Measurements from ENCODE around the gene RAD51B. TPM values are rescaled to one million over a fixed set of nuclear protein-coding genes. Genes with fewer than 3 reads are reported as not detected.

RAD51B gene
- total RNA-seq, 2 donors from 2014 or later = 22.8 to 33.8 TPM

- Histone ChIP-seq H3K4me3 (ENCODE audit: low read length) (no peak overlapping the region), H3K36me3 (ENCODE audit: control insufficient read depth, insufficient read depth, low read length) (no peaks in the 10 kb centered on the region), H3K27me3 (ENCODE audit: control insufficient read depth, insufficient read depth, low read length, poor library complexity, severe bottlenecking) (no peaks in the 10 kb centered on the region), H3K9me3 (ENCODE audit: control insufficient read depth, low read length) (no peaks in the 10 kb centered on the region), H3K9ac (ENCODE audit: extremely low read depth, low read length, poor library complexity, severe bottlenecking) (no peak overlapping the region), H3K4me1 (ENCODE audit: control insufficient read depth, insufficient read depth, low read length) (peaks cover 3% of the 10 kb centered on the region), H3K27ac (ENCODE audit: low read depth, low read length) (no peak overlapping the region)
- Mint-ChIP-seq H3K4me3 (no peak overlapping the region), H3K27me3 (ENCODE audit: insufficient read depth) (no peaks in the 10 kb centered on the region), H3K36me3 (ENCODE audit: low read depth) (no peaks in the 10 kb centered on the region), H3K27ac (no peak overlapping the region), H3K4me1 (peaks cover 21% of the 10 kb centered on the region), H3K9me3 (no peaks in the 10 kb centered on the region)
- WGBS, 2 experiments (ENCODE audit: insufficient coverage in 1 of 2, insufficient read length in 1 of 2) = 96 to 97% methylated on average over 4 to 8 of the region's 8 CpGs
- DNase-seq = no peak
- no peak for TF ChIP-seq CTCF (conservative IDR thresholded peaks at IDR 0.05)
These were observed 560.1 kb downstream of the RAD51B start for GRCh38 chr14:68379510-68380328.

- no peak for TF ChIP-seq CTCF (conservative IDR thresholded peaks at IDR 0.05)
- H3K27ac Mint-ChIP-seq = no peak overlapping the region
- Histone ChIP-seq H3K9me3 (ENCODE audit: control insufficient read depth, low read length) (no peaks in the 10 kb centered on the region), H3K27ac (ENCODE audit: low read depth, low read length) (no peak overlapping the region), H3K4me1 (ENCODE audit: control insufficient read depth, insufficient read depth, low read length) (peaks cover 3% of the 10 kb centered on the region), H3K36me3 (ENCODE audit: control insufficient read depth, insufficient read depth, low read length) (no peaks in the 10 kb centered on the region), H3K27me3 (ENCODE audit: control insufficient read depth, insufficient read depth, low read length, poor library complexity, severe bottlenecking) (no peaks in the 10 kb centered on the region), H3K4me3 (ENCODE audit: low read length) (no peak overlapping the region), H3K9ac (ENCODE audit: extremely low read depth, low read length, poor library complexity, severe bottlenecking) (no peak overlapping the region)
- no peaks in the 10 kb centered on the region for H3K27me3 Mint-ChIP-seq (ENCODE audit: insufficient read depth)
- no peaks in the 10 kb centered on the region for H3K9me3 Mint-ChIP-seq
- H3K36me3 Mint-ChIP-seq (ENCODE audit: low read depth) = no peaks in the 10 kb centered on the region
- no peak for DNase-seq
- peaks cover 14% of the 10 kb centered on the region for H3K4me1 Mint-ChIP-seq
- WGBS, 2 experiments (ENCODE audit: insufficient coverage in 1 of 2, insufficient read length in 1 of 2) = 88% methylated on average over 1 of the region's 1 CpG; no CpG with 5 or more reads in 1 of the 2 experiments
- H3K4me3 Mint-ChIP-seq = no peak overlapping the region
These were observed 560.8 kb downstream of the RAD51B start for GRCh38 chr14:68380329-68380741.

GRCh38 chr14:68384335-68384734 lies 564.8 kb downstream of the RAD51B start:
- Histone ChIP-seq H3K36me3 (ENCODE audit: control insufficient read depth, insufficient read depth, low read length) (no peaks in the 10 kb centered on the region), H3K9ac (ENCODE audit: extremely low read depth, low read length, poor library complexity, severe bottlenecking) (no peak overlapping the region), H3K9me3 (ENCODE audit: control insufficient read depth, low read length) (no peaks in the 10 kb centered on the region), H3K4me1 (ENCODE audit: control insufficient read depth, insufficient read depth, low read length) (peaks cover 3% of the 10 kb centered on the region), H3K27me3 (ENCODE audit: control insufficient read depth, insufficient read depth, low read length, poor library complexity, severe bottlenecking) (no peaks in the 10 kb centered on the region), H3K4me3 (ENCODE audit: low read length) (no peak overlapping the region), H3K27ac (ENCODE audit: low read depth, low read length) (no peak overlapping the region)
- Mint-ChIP-seq H3K4me1 (peaks cover 13% of the 10 kb centered on the region), H3K36me3 (ENCODE audit: low read depth) (no peaks in the 10 kb centered on the region), H3K4me3 (no peak overlapping the region), H3K9me3 (no peaks in the 10 kb centered on the region), H3K27ac (no peak overlapping the region), H3K27me3 (ENCODE audit: insufficient read depth) (no peaks in the 10 kb centered on the region)
- WGBS, 2 experiments (ENCODE audit: insufficient coverage in 1 of 2, insufficient read length in 1 of 2) = 96% methylated on average over 4 to 5 of the region's 6 CpGs
- TF ChIP-seq CTCF (conservative IDR thresholded peaks at IDR 0.05) = no peak
- DNase-seq = no peak

Measured in endodermal cell (in vitro differentiated cells).